Endodermal cell (in vitro differentiated cells): ENCODE data around the gene ATXN7. TPM values are rescaled to one million over a fixed set of nuclear protein-coding genes. Genes with fewer than 3 reads are reported as not detected.

Source experiments
- DNase-seq: peaks from one replicate; pipeline ENCODE4 v3.0.0-alpha.2; 2017
- H3K27ac ChIP-seq: 2 replicates; pipeline ENCODE4 v1.5.1; 2013; ENCODE audit warnings: mild to moderate bottlenecking, low read depth, low read length, moderate library complexity
- H3K27me3 ChIP-seq: 2 replicates; pipeline ENCODE4 v1.6.1; 2013; ENCODE audit warnings: mild to moderate bottlenecking, low read length, moderate library complexity; ENCODE audit not compliant: insufficient read depth, control insufficient read depth, poor library complexity, severe bottlenecking
- H3K36me3 ChIP-seq: 2 replicates; pipeline ENCODE4 v1.7.0; 2013; ENCODE audit warnings: mild to moderate bottlenecking, low read length, moderate library complexity; ENCODE audit not compliant: control insufficient read depth, insufficient read depth
- H3K4me1 ChIP-seq: one replicate; pipeline ENCODE4 v1.7.0; 2013; ENCODE audit warnings: low read length; ENCODE audit not compliant: control insufficient read depth, insufficient read depth
- H3K4me3 ChIP-seq: 2 replicates; pipeline ENCODE4 v1.5.1; 2013; ENCODE audit warnings: mild to moderate bottlenecking, low read length, moderate library complexity
- H3K9ac ChIP-seq: 2 replicates; pipeline ENCODE4 v1.6.1; 2013; ENCODE audit warnings: mild to moderate bottlenecking, low read length, moderate library complexity; ENCODE audit not compliant: poor library complexity, severe bottlenecking; ENCODE audit errors: extremely low read depth
- H3K9me3 ChIP-seq: 2 replicates; pipeline ENCODE4 v1.6.1; 2013; ENCODE audit warnings: mild to moderate bottlenecking, low read length, moderate library complexity; ENCODE audit not compliant: control insufficient read depth
- H3K27ac Mint-ChIP-seq: 2 replicates; pipeline ENCODE4 v1.8.0; 2020; ENCODE audit warnings: mixed read lengths
- H3K27me3 Mint-ChIP-seq: 2 replicates; pipeline ENCODE4 v1.8.0; 2021; ENCODE audit warnings: mild to moderate bottlenecking, mixed read lengths; ENCODE audit not compliant: insufficient read depth
- H3K36me3 Mint-ChIP-seq: 2 replicates; pipeline ENCODE4 v1.8.0; 2020; ENCODE audit warnings: low read depth, mixed read lengths
- H3K4me1 Mint-ChIP-seq: 2 replicates; pipeline ENCODE4 v1.8.0; 2020; ENCODE audit warnings: mixed read lengths
- H3K4me3 Mint-ChIP-seq: 2 replicates; pipeline ENCODE4 v1.8.0; 2020; ENCODE audit warnings: mild to moderate bottlenecking, moderate library complexity, mixed read lengths
- H3K9me3 Mint-ChIP-seq: 2 replicates; pipeline ENCODE4 v1.8.0; 2020; ENCODE audit warnings: mild to moderate bottlenecking, mixed read lengths
- WGBS, 2 experiments: methylation state at CpG; one replicate each; pipeline versions ENCODE4 v1.1.5 to v1.1.7; 2013; ENCODE audit warnings: missing lambda C conversion rate in 2 of 2, mixed read lengths in 1 of 2; ENCODE audit not compliant: insufficient coverage in 1 of 2, insufficient read length in 1 of 2; 5-methylcytosine and 5-hydroxymethylcytosine counted together
- total RNA-seq, 2 donors: library from RNA; stranded (reverse); fragmentation: NEBNext Ultra II Directional in 1 of 2; extraction: Animal tissue kit (Norgen Biotek cat#: 25700) in 1 of 2; gene quantifications; 2 replicates in 1 of 2; 3 replicates in 1 of 2; pipeline ENCODE4 v1.2.1, GENCODE V29; 2021
- TF ChIP-seq, protein P1 (sequence below): fragments of 200-600 bp; sonication (generic); conservative IDR thresholded peaks from 2 replicates; pipeline ENCODE4 v1.5.0; 2021; ENCODE audit warnings: antibody characterized with exemption, mild to moderate bottlenecking

The ATXN7 gene
- total RNA-seq, 2 donors from 2014 or later: 28.1 to 28.8 TPM

DNA sequence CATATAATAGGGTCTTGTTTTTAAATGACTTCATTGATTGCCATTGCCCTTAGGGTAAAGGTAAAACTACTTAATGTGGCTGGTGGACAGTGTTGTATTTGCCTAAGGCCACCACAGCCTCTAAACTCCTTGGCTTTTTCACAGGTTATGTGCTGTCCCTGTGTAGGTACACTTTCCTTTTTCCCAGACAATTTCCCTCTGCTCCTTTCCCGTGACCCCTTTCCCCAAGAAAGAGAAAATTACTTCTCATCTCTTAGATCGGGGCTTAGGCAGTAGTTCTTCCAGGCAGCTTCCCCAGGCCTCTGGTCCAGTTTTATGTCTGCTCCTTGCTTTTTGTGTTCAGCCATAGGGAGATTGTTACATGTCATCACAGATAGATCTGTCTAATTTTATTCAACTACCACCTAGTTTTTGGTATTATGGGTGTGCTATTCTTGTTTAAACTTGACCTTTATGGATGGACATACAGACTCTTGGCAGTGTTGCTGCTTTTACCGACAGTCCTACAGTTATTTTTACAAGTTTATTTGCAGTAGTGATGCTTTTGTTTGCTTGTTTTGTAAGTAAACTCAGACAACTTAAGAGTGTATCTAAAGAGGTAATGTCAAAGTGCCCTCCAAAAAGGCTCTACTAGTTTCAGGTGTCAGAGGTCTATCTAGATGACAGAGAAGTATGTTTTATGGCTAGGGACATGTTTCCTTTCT, 69.0 kb downstream of the ATXN7 start:
- H3K36me3 Mint-ChIP-seq: peaks cover 13% of the 10 kb centered on the region
- no peaks in the 10 kb centered on the region for H3K9me3 ChIP-seq
- peaks cover 14% of the 10 kb centered on the region for H3K4me1 ChIP-seq
- no peak overlapping the region for H3K27ac ChIP-seq
- H3K9ac ChIP-seq: no peak overlapping the region
- H3K4me1 Mint-ChIP-seq: peaks cover 61% of the 10 kb centered on the region
- TF ChIP-seq, protein P1, sequence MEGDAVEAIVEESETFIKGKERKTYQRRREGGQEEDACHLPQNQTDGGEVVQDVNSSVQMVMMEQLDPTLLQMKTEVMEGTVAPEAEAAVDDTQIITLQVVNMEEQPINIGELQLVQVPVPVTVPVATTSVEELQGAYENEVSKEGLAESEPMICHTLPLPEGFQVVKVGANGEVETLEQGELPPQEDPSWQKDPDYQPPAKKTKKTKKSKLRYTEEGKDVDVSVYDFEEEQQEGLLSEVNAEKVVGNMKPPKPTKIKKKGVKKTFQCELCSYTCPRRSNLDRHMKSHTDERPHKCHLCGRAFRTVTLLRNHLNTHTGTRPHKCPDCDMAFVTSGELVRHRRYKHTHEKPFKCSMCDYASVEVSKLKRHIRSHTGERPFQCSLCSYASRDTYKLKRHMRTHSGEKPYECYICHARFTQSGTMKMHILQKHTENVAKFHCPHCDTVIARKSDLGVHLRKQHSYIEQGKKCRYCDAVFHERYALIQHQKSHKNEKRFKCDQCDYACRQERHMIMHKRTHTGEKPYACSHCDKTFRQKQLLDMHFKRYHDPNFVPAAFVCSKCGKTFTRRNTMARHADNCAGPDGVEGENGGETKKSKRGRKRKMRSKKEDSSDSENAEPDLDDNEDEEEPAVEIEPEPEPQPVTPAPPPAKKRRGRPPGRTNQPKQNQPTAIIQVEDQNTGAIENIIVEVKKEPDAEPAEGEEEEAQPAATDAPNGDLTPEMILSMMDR: no peak
- peaks cover 18% of the 10 kb centered on the region for H3K36me3 ChIP-seq
- H3K4me3 ChIP-seq: no peak overlapping the region
- no peaks in the 10 kb centered on the region for H3K27me3 Mint-ChIP-seq
- DNase-seq: no peak
- 84 to 91% methylated on average over 2 to 3 of the region's 3 CpGs for WGBS, 2 experiments
- no peak overlapping the region for H3K4me3 Mint-ChIP-seq
- H3K27me3 ChIP-seq: no peaks in the 10 kb centered on the region
- no peak overlapping the region for H3K27ac Mint-ChIP-seq
- no peaks in the 10 kb centered on the region for H3K9me3 Mint-ChIP-seq

DNA sequence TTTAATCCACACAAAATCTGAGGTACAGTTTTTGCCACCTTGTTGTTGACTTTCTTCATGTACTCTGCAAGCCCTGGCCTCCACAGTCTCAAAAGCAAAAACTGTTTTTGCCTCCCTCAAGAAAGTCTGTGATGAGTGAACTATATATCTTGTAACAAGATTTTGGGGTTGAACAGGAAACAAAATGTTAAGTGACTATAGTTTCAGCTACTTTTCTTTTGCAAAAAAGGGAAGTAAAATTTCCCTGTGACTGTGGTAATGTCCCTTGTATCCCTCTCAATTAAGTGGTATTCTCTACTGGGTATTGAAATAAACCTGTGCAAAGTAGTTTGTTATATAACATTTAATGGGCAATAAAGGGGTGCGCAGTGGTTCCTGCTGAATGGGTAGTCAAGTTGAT, 69.8 kb downstream of the ATXN7 start:
- Histone ChIP-seq H3K36me3 (peaks cover 12% of the 10 kb centered on the region), H3K4me3 (no peak overlapping the region), H3K27ac (no peak overlapping the region), H3K27me3 (no peaks in the 10 kb centered on the region), H3K9me3 (no peaks in the 10 kb centered on the region), H3K4me1 (peaks cover 14% of the 10 kb centered on the region), H3K9ac (no peak overlapping the region)
- Mint-ChIP-seq H3K9me3 (no peaks in the 10 kb centered on the region), H3K4me1 (peaks cover 65% of the 10 kb centered on the region), H3K27me3 (no peaks in the 10 kb centered on the region), H3K27ac (no peak overlapping the region), H3K4me3 (no peak overlapping the region), H3K36me3 (peaks cover 13% of the 10 kb centered on the region)
- TF ChIP-seq, protein P1: no peak
- WGBS, 2 experiments: 95% methylated on average over 1 of the region's 1 CpG; no CpG with 5 or more reads in 1 of the 2 experiments
- DNase-seq: no peak

DNA sequence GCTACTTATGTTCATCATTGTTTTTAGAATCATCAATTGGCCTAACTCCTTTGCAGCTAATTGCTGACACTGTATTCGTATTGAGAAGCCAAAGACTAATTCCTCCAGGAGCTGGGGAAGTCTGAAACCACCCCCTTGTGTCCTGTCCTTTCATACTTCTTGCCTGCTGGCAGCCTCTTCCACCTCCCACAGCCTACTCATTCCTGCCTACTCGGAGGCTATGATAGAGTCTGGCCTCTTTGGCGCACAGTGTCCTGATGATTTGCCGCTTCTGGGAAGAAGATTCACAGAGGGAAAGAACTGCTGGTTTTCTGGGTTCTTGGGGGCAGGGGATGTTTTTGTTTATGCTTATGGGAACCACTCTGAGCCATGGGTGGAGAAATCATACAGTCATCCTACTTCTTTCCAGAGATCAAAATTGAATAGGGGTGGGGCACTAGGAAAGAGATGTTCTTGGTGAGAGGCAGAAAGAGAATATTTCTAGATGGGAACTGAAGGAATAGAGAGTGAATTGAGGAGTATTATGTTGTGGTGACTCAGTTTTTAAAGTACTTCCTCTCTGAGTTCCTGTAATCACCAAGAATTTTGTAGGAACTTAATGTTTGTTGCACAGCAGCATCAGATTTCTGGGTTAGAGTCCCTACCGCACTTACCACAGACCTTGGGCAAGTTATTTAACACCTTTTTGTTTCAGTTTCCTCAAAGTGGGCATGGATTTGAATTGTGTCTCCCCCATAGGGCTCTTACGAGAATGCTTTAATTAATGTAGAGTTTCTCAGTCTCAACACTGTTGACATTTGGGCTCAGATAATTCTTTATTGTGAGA, 70.6 kb downstream of the ATXN7 start:
- no peak overlapping the region for H3K4me3 Mint-ChIP-seq
- H3K9me3 ChIP-seq: no peaks in the 10 kb centered on the region
- no peaks in the 10 kb centered on the region for H3K27me3 Mint-ChIP-seq
- TF ChIP-seq, protein P1: no peak
- peaks cover 14% of the 10 kb centered on the region for H3K4me1 ChIP-seq
- no peak overlapping the region for H3K27ac ChIP-seq
- peak overlapping the region; percentile 13 for H3K27ac Mint-ChIP-seq
- no peak for DNase-seq
- H3K4me1 Mint-ChIP-seq: peaks cover 71% of the 10 kb centered on the region
- H3K36me3 ChIP-seq: peaks cover 12% of the 10 kb centered on the region
- 80 to 90% methylated on average over 2 to 6 of the region's 6 CpGs for WGBS, 2 experiments
- no peak overlapping the region for H3K9ac ChIP-seq
- H3K9me3 Mint-ChIP-seq: no peaks in the 10 kb centered on the region
- H3K4me3 ChIP-seq: no peak overlapping the region
- no peaks in the 10 kb centered on the region for H3K27me3 ChIP-seq
- peaks cover 7% of the 10 kb centered on the region for H3K36me3 Mint-ChIP-seq
